DOHH2 (cell line): ENCODE results near the gene GARIN5B.
"Not testable (repeated sequence)": the region's sequence is repeated elsewhere in the genome, so short reads cannot be mapped to it uniquely, and the experiment has no call there.

ENCODE experiments used
- H3F3A ChIP-seq: fragments of 200-600 bp; sonication (generic), shearing (Covaris generic); 2 replicates; pipeline ENCODE4 v1.6.0; 2016; ENCODE audit warnings: antibody characterized with exemption, mild to moderate bottlenecking; ENCODE audit not compliant: control insufficient read depth, insufficient read depth
- H3K27ac ChIP-seq: fragments of 200-600 bp; sonication (generic); 2 replicates; pipeline ENCODE4 v1.5.1; 2014; ENCODE audit warnings: low read depth, mild to moderate bottlenecking, low read length, moderate library complexity
- H3K27me3 ChIP-seq: fragments of 200-600 bp; sonication (generic); 2 replicates; pipeline ENCODE4 v1.6.1; 2014; ENCODE audit warnings: mild to moderate bottlenecking, low read length, mixed read lengths; ENCODE audit not compliant: control insufficient read depth
- H3K36me3 ChIP-seq: fragments of 200-600 bp; sonication (generic); 2 replicates; pipeline ENCODE4 v1.6.1; 2014; ENCODE audit warnings: mild to moderate bottlenecking, low read length, moderate library complexity, mixed read lengths; ENCODE audit not compliant: control insufficient read depth
- H3K4me1 ChIP-seq: fragments of 200-600 bp; sonication (generic); 2 replicates; pipeline ENCODE4 v1.6.1; 2014; ENCODE audit warnings: mild to moderate bottlenecking, low read length, mixed read lengths; ENCODE audit not compliant: control insufficient read depth
- H3K4me2 ChIP-seq: fragments of 200-600 bp; sonication (generic); 2 replicates; pipeline ENCODE4 v1.6.0; 2014; ENCODE audit warnings: mild to moderate bottlenecking, low read length, moderate library complexity
- H3K4me3 ChIP-seq: fragments of 200-600 bp; sonication (generic); 2 replicates; pipeline ENCODE4 v1.5.1; 2014; ENCODE audit warnings: mild to moderate bottlenecking, low read length, mixed read lengths
- H3K79me2 ChIP-seq: fragments of 200-600 bp; sonication (generic); 2 replicates; pipeline ENCODE4 v1.6.1; 2014; ENCODE audit warnings: mild to moderate bottlenecking, low read length, mixed read lengths; ENCODE audit not compliant: control insufficient read depth
- H3K9me2 ChIP-seq: fragments of 200-600 bp; sonication (generic); replicated peaks from 2 replicates; pipeline ENCODE4 v1.6.1; 2014; ENCODE audit warnings: mild to moderate bottlenecking, low read length, mixed read lengths; ENCODE audit not compliant: control insufficient read depth
- H3K9me3 ChIP-seq: fragments of 200-600 bp; sonication (generic); 2 replicates; pipeline ENCODE4 v1.6.1; 2014; ENCODE audit warnings: antibody characterized with exemption, low read length, mixed read lengths; ENCODE audit not compliant: control insufficient read depth, insufficient read depth
- H4K20me1 ChIP-seq: fragments of 200-600 bp; sonication (generic); 2 replicates; pipeline ENCODE4 v1.6.0; 2014; ENCODE audit warnings: low read depth, mild to moderate bottlenecking, antibody characterized with exemption, low read length, moderate library complexity; ENCODE audit not compliant: control insufficient read depth, insufficient read depth
- CTCF ChIP-seq: fragments of 200-600 bp; sonication (generic); IDR thresholded peaks from one replicate; pipeline ENCODE4 v1.5.1; 2014; ENCODE audit warnings: antibody characterized with exemption, mild to moderate bottlenecking, low read depth, low read length; ENCODE audit not compliant: poor library complexity, severe bottlenecking
- EZH2phosphoT487 ChIP-seq: fragments of 200-600 bp; sonication (generic); IDR thresholded peaks from 2 replicates; pipeline ENCODE4 v1.6.1; 2017; ENCODE audit warnings: borderline replicate concordance, mild to moderate bottlenecking, antibody characterized with exemption, low read length, moderate library complexity, mixed read lengths

Gene GARIN5B

GRCh38 chr19:55406091-55406825, 43.2 kb upstream of the GARIN5B start:
- H3K79me2 ChIP-seq, result peaks cover 41% of the 10 kb centered on the region
- H3K36me3 ChIP-seq, result peaks cover 63% of the 10 kb centered on the region
- no peak for TF ChIP-seq EZH2phosphoT487
- no peak for TF ChIP-seq CTCF
- H3K9me2 ChIP-seq, result no peaks in the 10 kb centered on the region
- H3K4me3 ChIP-seq, result peak overlapping the region; percentile 89
- peaks cover 6% of the 10 kb centered on the region for H3K9me3 ChIP-seq
- H3K27ac ChIP-seq, result peak overlapping the region; percentile 97
- H3F3A ChIP-seq, result peaks cover 40% of the 10 kb centered on the region
- H3K4me1 ChIP-seq, result peaks cover 27% of the 10 kb centered on the region
- H3K27me3 ChIP-seq, result no peaks in the 10 kb centered on the region
- H3K4me2 ChIP-seq, result peak overlapping the region; percentile 93
- peaks cover 29% of the 10 kb centered on the region for H4K20me1 ChIP-seq

- H3K4me2 ChIP-seq, result peak overlapping the region; percentile 93
- H3K27me3 ChIP-seq, result no peaks in the 10 kb centered on the region
- H4K20me1 ChIP-seq, result peaks cover 29% of the 10 kb centered on the region
- peaks cover 41% of the 10 kb centered on the region for H3K79me2 ChIP-seq
- no peak overlapping the region for H3K27ac ChIP-seq
- peaks cover 27% of the 10 kb centered on the region for H3K4me1 ChIP-seq
- peaks cover 45% of the 10 kb centered on the region for H3F3A ChIP-seq
- H3K9me3 ChIP-seq, result peaks cover 6% of the 10 kb centered on the region
- H3K4me3 ChIP-seq, result peak overlapping the region; percentile 89
- no peak for TF ChIP-seq CTCF
- TF ChIP-seq EZH2phosphoT487, result no peak
- H3K36me3 ChIP-seq, result peaks cover 68% of the 10 kb centered on the region
- no peaks in the 10 kb centered on the region for H3K9me2 ChIP-seq
Measured at GRCh38 chr19:55405638-55406037, 42.6 kb upstream of the GARIN5B start.

GRCh38 chr19:55402509-55402908, 39.4 kb upstream of the GARIN5B start:
- peaks cover 33% of the 10 kb centered on the region for H4K20me1 ChIP-seq
- peaks cover 41% of the 10 kb centered on the region for H3K79me2 ChIP-seq
- H3K27me3 ChIP-seq, result no peaks in the 10 kb centered on the region
- no peak overlapping the region for H3K27ac ChIP-seq
- no peaks in the 10 kb centered on the region for H3K9me3 ChIP-seq
- no peak for TF ChIP-seq CTCF
- TF ChIP-seq EZH2phosphoT487, result no peak
- peaks cover 66% of the 10 kb centered on the region for H3F3A ChIP-seq
- H3K4me1 ChIP-seq, result peaks cover 19% of the 10 kb centered on the region
- peaks cover 65% of the 10 kb centered on the region for H3K36me3 ChIP-seq
- no peaks in the 10 kb centered on the region for H3K9me2 ChIP-seq
- H3K4me3 ChIP-seq, result no peak overlapping the region
- H3K4me2 ChIP-seq, result no peak overlapping the region

GRCh38 chr19:55401390-55401789, 38.3 kb upstream of the GARIN5B start:
- peaks cover 27% of the 10 kb centered on the region for H4K20me1 ChIP-seq
- H3K4me1 ChIP-seq, result peaks cover 14% of the 10 kb centered on the region
- not testable (repeated sequence) for H3K27me3 ChIP-seq, H3K4me2 ChIP-seq, H3K27ac ChIP-seq, H3K9me3 ChIP-seq, H3K4me3 ChIP-seq, H3K9me2 ChIP-seq
- H3K79me2 ChIP-seq, result peaks cover 30% of the 10 kb centered on the region
- peaks cover 54% of the 10 kb centered on the region for H3K36me3 ChIP-seq
- H3F3A ChIP-seq, result peaks cover 63% of the 10 kb centered on the region
